K562 (cell line): ENCODE measurements around the gene EID2. TPM values are rescaled to one million over a fixed set of nuclear protein-coding genes. Genes with fewer than 3 reads are reported as not detected.

ENCODE experiments used
- ARID3B ChIP-seq: fragments of 250-450 bp; sonication (Bioruptor Pico); IDR thresholded peaks from 2 replicates; pipeline ENCODE4 v1.4.0; 2020; ENCODE audit warnings: borderline replicate concordance
- ARID4B ChIP-seq: sonication (generic); formaldehyde crosslinking; IDR thresholded peaks from 2 replicates; pipeline ENCODE4 v1.8.0; 2022; ENCODE audit warnings: mild to moderate bottlenecking, missing genetic modification reagents
- CREB3L1 ChIP-seq: fragments of 450-650 bp; IDR thresholded peaks from 2 replicates; pipeline ENCODE4 v1.6.1; 2014; ENCODE audit warnings: low read depth, mild to moderate bottlenecking, moderate library complexity, borderline replicate concordance
- HCFC1 ChIP-seq: IDR thresholded peaks from 2 replicates; pipeline ENCODE4 v1.6.1; 2012; ENCODE audit warnings: low read depth, low read length, improper control_type of control experiment
- HDAC6 ChIP-seq: IDR thresholded peaks from 2 replicates; pipeline ENCODE4 v1.6.1; 2012; ENCODE audit warnings: low read depth, mild to moderate bottlenecking, control low read depth, inconsistent platforms, low read length, moderate library complexity
- KDM2B ChIP-seq: fragments of 250-450 bp; sonication (Bioruptor Pico); IDR thresholded peaks from 2 replicates; pipeline ENCODE4 v1.8.0; 2021; ENCODE audit warnings: mild to moderate bottlenecking, moderate library complexity
- PHB ChIP-seq: fragments of 250-450 bp; sonication (Bioruptor Pico); IDR thresholded peaks from 2 replicates; pipeline ENCODE4 v1.5.0; 2021
- POLR2AphosphoS5 ChIP-seq: IDR thresholded peaks from 2 replicates; pipeline ENCODE4 v1.6.1; 2011; ENCODE audit warnings: mild to moderate bottlenecking, low read depth, low read length, moderate library complexity; ENCODE audit not compliant: control insufficient read depth, insufficient read depth
- POLR3A ChIP-seq: IDR thresholded peaks from 2 replicates; pipeline ENCODE4 v1.6.1; 2011; ENCODE audit warnings: borderline replicate concordance, mild to moderate bottlenecking, moderate library complexity; ENCODE audit not compliant: insufficient read length, insufficient read depth; ENCODE audit errors: extremely low read depth
- THAP7 ChIP-seq: fragments of 250-450 bp; sonication (Bioruptor Pico); IDR thresholded peaks from 2 replicates; pipeline ENCODE4 v1.5.0; 2021
- USF1 ChIP-seq: sonication (generic); formaldehyde crosslinking; IDR thresholded peaks from 2 replicates; pipeline ENCODE4 v1.9.0; 2022; ENCODE audit warnings: mild to moderate bottlenecking, missing genetic modification reagents
- ZKSCAN8 ChIP-seq: fragments of 200-800 bp; sonication (Bioruptor generic); IDR thresholded peaks from 2 replicates; pipeline ENCODE4 v1.6.1; 2016; ENCODE audit warnings: missing genetic modification characterization, missing compliant biosample characterization
- ZNF354B ChIP-seq: fragments of 250-450 bp; sonication (Bioruptor Pico); IDR thresholded peaks from 2 replicates; pipeline ENCODE4 v1.4.0; 2020
- ZNF740 ChIP-seq, 3 experiments: fragments of 200-800 bp in 1 of 3; sonication (Bioruptor generic) in 1 of 3; sonication (generic) in 1 of 3; formaldehyde crosslinking in 1 of 3; IDR thresholded peaks; 2 replicates each; pipeline versions ENCODE4 v1.6.1 to v1.8.0; 2016 to 2022; ENCODE audit warnings: mild to moderate bottlenecking in 2 of 3, missing compliant biosample characterization in 2 of 3, missing genetic modification characterization in 2 of 3, missing genetic modification reagents in 1 of 3
- polyA plus RNA-seq, 8 experiments: library from polyadenylated mRNA; depleted of rRNA in 4 of 8; stranded (reverse) in 5 of 8; unstranded in 3 of 8; fragments of >200 nt; fragmentation: Nextera tagmentation in 2 of 8; fragmentation: Illumina TruSeq in 1 of 8; extraction: Ambion mirVana in 2 of 8; extraction: Trizol in 1 of 8; gene quantifications; 2 replicates each; pipeline versions ENCODE4 v1.2.1 to v1.2.3, GENCODE V29; 2011 to 2014; ENCODE audit warnings: inconsistent platforms in 1 of 8, missing spikeins in 1 of 8
- total RNA-seq, 7 experiments: library from RNA; depleted of rRNA in 6 of 7; stranded (reverse); fragments of >200 nt in 6 of 7; fragmentation: Illumina TruSeq in 2 of 7; extraction: Trizol in 2 of 7; gene quantifications; 2 replicates each; pipeline versions ENCODE4 v1.2.1 to v1.2.3, GENCODE V29; 2011 to 2021; ENCODE audit warnings: low replicate concordance in 1 of 7

The EID2 gene
- total and polyA plus RNA-seq, 9 of the 15 experiments (the other 6 are each of a cell fraction or from before 2014, with no cell fraction given) = 2.5 to 18.5 (median 11.3) TPM

- TF ChIP-seq POLR3A = no peak
- no peak for TF ChIP-seq KDM2B (CRISPR knock-in tag)
- peak; percentile 74; the same call in 1 of the 2 replicates for TF ChIP-seq ARID4B (CRISPR knock-in tag)
- no peak for TF ChIP-seq PHB (CRISPR knock-in tag)
- TF ChIP-seq ZKSCAN8 (CRISPR knock-in tag) = no peak
- 0 out of 2 replicates have a peak, but pooled peaks have one; percentile 2 for TF ChIP-seq HDAC6
- TF ChIP-seq ZNF740 (CRISPR knock-in tag; IDR thresholded peaks at IDR 0.05) = no peak
- no peak for TF ChIP-seq ZNF740 (tag; IDR thresholded peaks at IDR 0.05)
- no peak; the same call in 1 of the 2 replicates for TF ChIP-seq HCFC1
- 0 out of 2 replicates have a peak, but pooled peaks have one; percentile 22 for TF ChIP-seq USF1 (CRISPR knock-in tag)
- TF ChIP-seq POLR2AphosphoS5 = peak; percentile 60; the same call in 1 of the 2 replicates
- TF ChIP-seq ARID3B (CRISPR knock-in tag) = no peak
- no peak for TF ChIP-seq ZNF354B
- no peak for TF ChIP-seq THAP7 (CRISPR knock-in tag)
- no peak for TF ChIP-seq CREB3L1
These were observed 7.5 kb downstream of the EID2 start, which contains the start of gene EID2B (continued) for GRCh38 chr19:39532233-39533002.
